Measurements from ENCODE around the gene IRF2BPL. TPM values are rescaled to one million over a fixed set of nuclear protein-coding genes. Genes with fewer than 3 reads are reported as not detected.

IRF2BPL gene
- total and polyA plus RNA-seq, 4 donors: 3.8 to 15.8 (median 7.4) TPM

DNA sequence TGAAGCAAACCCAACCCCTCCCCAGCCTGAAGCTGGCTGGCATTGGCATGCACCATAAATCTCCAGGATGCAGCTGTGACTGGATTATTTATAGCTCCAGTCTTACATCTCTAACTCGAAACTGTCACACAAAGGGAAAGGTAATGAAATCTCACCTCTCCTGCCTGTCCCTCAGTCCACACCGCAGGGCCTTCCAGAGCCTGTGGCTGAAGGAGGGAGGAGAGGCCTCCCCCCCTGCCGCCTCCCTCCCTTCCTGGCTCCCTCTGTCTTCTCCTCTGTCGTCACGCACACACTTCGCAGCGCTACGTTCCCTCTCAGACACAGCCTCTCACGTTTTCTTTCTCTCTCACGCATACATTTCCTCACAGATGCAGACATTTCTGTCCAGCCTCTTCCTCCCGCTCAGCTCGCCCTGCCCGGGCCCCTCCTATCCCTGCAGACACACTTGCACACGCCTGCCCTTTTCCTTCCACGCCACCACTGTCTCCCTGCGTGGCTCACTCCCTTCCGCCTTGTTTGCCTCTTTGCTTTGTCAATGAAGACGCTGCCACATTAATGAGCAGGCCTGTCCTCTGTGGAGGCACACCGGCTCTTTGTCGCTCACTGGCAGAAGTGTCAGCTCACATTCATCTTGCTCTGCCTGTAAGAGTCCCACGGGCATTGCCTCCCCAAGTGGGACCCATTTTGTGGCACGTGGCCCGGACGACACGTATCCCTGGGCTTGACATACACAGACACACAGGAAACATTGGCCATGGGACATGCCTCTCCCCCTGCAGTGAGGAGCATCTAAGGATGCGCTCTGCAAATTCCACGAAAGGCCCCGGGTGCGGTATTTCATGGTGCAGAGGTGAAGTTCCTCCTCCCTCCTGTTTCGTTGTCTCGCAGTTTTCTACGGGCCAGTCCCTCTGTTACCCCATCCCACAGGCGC is 27.9 kb downstream of the IRF2BPL start:
- no peak overlapping the region for H3K27ac ChIP-seq (ENCODE audit: low read depth in 1 of 2, low read length in 2 of 2)
- no peaks in the 10 kb centered on the region for H3K27me3 ChIP-seq (ENCODE audit: control insufficient read depth in 4 of 4, insufficient read depth in 4 of 4, low read length in 3 of 4)
- H3K4me3 ChIP-seq (ENCODE audit: low read depth in 1 of 3, low read length in 3 of 3): no peak overlapping the region
- H3K9me3 ChIP-seq (ENCODE audit: control insufficient read depth in 4 of 4, low read length in 3 of 4): no peaks in the 10 kb centered on the region
- no peak for DNase-seq (ENCODE audit: low spot score)
- WGBS: 76% methylated on average over 33 of the region's 33 CpGs
- TF ChIP-seq GABPA (IDR thresholded peaks at IDR 0.05 in 1 of 2, conservative IDR thresholded peaks at IDR 0.05 in 1 of 2) (no peak), HNF4A (conservative IDR thresholded peaks at IDR 0.05) (no peak), TAF1 (conservative IDR thresholded peaks at IDR 0.05) (no peak), FOXA1 (IDR thresholded peaks at IDR 0.05) (no peak), NR2F2 (IDR thresholded peaks at IDR 0.05) (no peak), MAX (IDR thresholded peaks at IDR 0.05) (no peak), SP1 (IDR thresholded peaks at IDR 0.05) (no peak), EGR1 (IDR thresholded peaks at IDR 0.05; ENCODE audit: low read depth in 2 of 2) (no peak), ZBTB33 (IDR thresholded peaks at IDR 0.05) (no peak), JUND (IDR thresholded peaks at IDR 0.05) (no peak), CTCF (IDR thresholded peaks at IDR 0.05; ENCODE audit: low read depth, low read length, missing input control) (no peak)
- TF ChIP-seq, protein P1, sequence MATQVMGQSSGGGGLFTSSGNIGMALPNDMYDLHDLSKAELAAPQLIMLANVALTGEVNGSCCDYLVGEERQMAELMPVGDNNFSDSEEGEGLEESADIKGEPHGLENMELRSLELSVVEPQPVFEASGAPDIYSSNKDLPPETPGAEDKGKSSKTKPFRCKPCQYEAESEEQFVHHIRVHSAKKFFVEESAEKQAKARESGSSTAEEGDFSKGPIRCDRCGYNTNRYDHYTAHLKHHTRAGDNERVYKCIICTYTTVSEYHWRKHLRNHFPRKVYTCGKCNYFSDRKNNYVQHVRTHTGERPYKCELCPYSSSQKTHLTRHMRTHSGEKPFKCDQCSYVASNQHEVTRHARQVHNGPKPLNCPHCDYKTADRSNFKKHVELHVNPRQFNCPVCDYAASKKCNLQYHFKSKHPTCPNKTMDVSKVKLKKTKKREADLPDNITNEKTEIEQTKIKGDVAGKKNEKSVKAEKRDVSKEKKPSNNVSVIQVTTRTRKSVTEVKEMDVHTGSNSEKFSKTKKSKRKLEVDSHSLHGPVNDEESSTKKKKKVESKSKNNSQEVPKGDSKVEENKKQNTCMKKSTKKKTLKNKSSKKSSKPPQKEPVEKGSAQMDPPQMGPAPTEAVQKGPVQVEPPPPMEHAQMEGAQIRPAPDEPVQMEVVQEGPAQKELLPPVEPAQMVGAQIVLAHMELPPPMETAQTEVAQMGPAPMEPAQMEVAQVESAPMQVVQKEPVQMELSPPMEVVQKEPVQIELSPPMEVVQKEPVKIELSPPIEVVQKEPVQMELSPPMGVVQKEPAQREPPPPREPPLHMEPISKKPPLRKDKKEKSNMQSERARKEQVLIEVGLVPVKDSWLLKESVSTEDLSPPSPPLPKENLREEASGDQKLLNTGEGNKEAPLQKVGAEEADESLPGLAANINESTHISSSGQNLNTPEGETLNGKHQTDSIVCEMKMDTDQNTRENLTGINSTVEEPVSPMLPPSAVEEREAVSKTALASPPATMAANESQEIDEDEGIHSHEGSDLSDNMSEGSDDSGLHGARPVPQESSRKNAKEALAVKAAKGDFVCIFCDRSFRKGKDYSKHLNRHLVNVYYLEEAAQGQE (IDR thresholded peaks at IDR 0.05): no peak
- no peak overlapping the region for H3K9ac ChIP-seq (ENCODE audit: low read depth in 1 of 2, low read length in 2 of 2)
- H3K4me1 ChIP-seq (ENCODE audit: control insufficient read depth in 4 of 4, insufficient read depth in 4 of 4, low read length in 3 of 4): peaks cover 8 to 38% (median 33%) of the 10 kb centered on the region in 4 donors
- H3K36me3 ChIP-seq (ENCODE audit: control insufficient read depth in 4 of 4, insufficient read depth in 3 of 4, low read depth in 1 of 4, low read length in 3 of 4): no peaks in the 10 kb centered on the region

GRCh38 chr14:76998910-76999309 is 29.6 kb downstream of the IRF2BPL start:
- no peak for DNase-seq (ENCODE audit: low spot score)
- Histone ChIP-seq H3K36me3 (ENCODE audit: control insufficient read depth in 4 of 4, insufficient read depth in 3 of 4, low read depth in 1 of 4, low read length in 3 of 4) (no peaks in the 10 kb centered on the region), H3K4me3 (ENCODE audit: low read depth in 1 of 3, low read length in 3 of 3) (no peak overlapping the region), H3K27ac (ENCODE audit: low read depth in 1 of 2, low read length in 2 of 2) (no peak overlapping the region), H3K9ac (ENCODE audit: low read depth in 1 of 2, low read length in 2 of 2) (no peak overlapping the region), H3K27me3 (ENCODE audit: control insufficient read depth in 4 of 4, insufficient read depth in 4 of 4, low read length in 3 of 4) (no peaks in the 10 kb centered on the region), H3K4me1 (ENCODE audit: control insufficient read depth in 4 of 4, insufficient read depth in 4 of 4, low read length in 3 of 4) (peaks cover 1 to 21% (median 17%) of the 10 kb centered on the region in 4 donors), H3K9me3 (ENCODE audit: control insufficient read depth in 4 of 4, low read length in 3 of 4) (no peaks in the 10 kb centered on the region)
- TF ChIP-seq JUND (IDR thresholded peaks at IDR 0.05) (no peak), RAD21 (IDR thresholded peaks at IDR 0.05) (no peak), HNF4A (conservative IDR thresholded peaks at IDR 0.05) (no peak), HNF4G (IDR thresholded peaks at IDR 0.05) (no peak), EGR1 (IDR thresholded peaks at IDR 0.05; ENCODE audit: low read depth in 2 of 2) (no peak), FOXA2 (IDR thresholded peaks at IDR 0.05) (no peak), FOXA1 (IDR thresholded peaks at IDR 0.05) (no peak), NR2F2 (IDR thresholded peaks at IDR 0.05) (no peak), RXRA (IDR thresholded peaks at IDR 0.05) (no peak), ZBTB33 (IDR thresholded peaks at IDR 0.05) (no peak)
- TF ChIP-seq, protein P1 (IDR thresholded peaks at IDR 0.05): no peak
- WGBS: 70% methylated on average over 3 of the region's 3 CpGs
